ENCODE results near the gene MAPK1. TPM values are rescaled to one million over a fixed set of nuclear protein-coding genes. Genes with fewer than 3 reads are reported as not detected.
"Not testable (repeated sequence)": the region's sequence is repeated elsewhere in the genome, so short reads cannot be mapped to it uniquely, and the experiment has no call there.

Gene MAPK1
- total RNA-seq, 4 donors from 2014 or later = 29.0 to 46.8 (median 35.1) TPM

- no peak for TF ChIP-seq CTCF (IDR thresholded peaks at IDR 0.05)
- no peak for DNase-seq (ENCODE audit: low spot score)
- ATAC-seq (ENCODE audit: low FRiP score) = no peak
Measured at GRCh38 chr22:21727159-21727558, 140.3 kb downstream of the MAPK1 start.

GRCh38 chr22:21726650-21727049 lies 140.8 kb downstream of the MAPK1 start:
- ATAC-seq (ENCODE audit: low FRiP score) (no peak), DNase-seq (ENCODE audit: low spot score) (no peak)
- no peak for TF ChIP-seq CTCF (IDR thresholded peaks at IDR 0.05)

DNA sequence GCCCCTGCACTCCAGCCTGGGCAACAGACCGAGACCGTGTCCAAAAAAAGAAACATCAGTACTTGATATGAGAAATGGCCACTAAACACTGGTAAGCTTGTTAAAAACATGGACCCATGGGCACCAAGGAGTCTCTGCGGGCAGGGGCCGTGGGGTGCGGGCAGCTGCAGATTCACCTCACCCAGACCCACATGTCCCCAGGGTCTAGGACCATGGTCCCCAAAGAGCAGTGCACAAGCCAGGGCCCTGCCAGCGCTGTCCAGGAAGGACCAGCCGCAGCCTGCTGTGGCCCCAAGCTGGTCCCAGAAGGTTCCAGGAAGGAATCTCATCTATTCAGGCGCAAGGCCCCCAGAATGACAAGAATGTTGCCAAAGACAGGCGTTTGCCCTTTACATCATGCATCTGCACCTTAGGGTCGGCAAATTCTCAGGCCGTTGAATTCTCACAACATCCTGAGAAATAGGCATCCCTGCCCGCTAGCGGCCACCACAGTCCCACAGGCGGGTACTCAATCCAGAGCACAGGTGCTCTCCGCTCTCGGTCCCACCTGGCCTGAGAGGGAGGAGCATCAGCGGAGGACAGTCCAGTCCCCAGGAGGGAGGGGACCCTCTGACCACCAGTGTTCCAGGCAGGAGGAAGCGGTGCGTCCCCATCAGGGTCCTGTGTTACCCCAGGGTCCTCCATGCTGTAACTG lies 141.3 kb downstream of the MAPK1 start:
- no peak for DNase-seq (ENCODE audit: low spot score)
- no peak for TF ChIP-seq CTCF (IDR thresholded peaks at IDR 0.05)
- no peak for ATAC-seq (ENCODE audit: low FRiP score)

DNA sequence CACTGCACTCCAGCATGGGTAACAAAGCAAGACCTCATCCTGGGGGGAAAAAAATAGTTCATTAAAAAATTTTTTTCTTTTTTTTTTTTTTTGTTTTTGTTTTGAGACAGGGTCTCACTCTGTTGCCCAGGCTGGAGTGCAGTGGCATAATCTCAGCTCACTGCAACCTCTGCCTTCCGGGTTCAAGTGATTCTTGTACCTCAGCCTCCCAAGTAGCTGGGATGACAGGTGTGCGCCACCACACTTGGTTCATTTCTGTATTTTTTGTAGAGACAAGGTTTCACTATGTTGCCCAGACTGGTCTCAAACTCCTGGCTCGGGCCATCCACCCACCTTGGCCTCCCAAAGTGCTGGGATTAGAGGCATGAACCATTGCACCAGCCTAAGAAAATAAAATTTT lies 142.9 kb downstream of the MAPK1 start:
- not testable (repeated sequence) for ATAC-seq (ENCODE audit: low FRiP score); DNase-seq (ENCODE audit: low spot score)

DNA sequence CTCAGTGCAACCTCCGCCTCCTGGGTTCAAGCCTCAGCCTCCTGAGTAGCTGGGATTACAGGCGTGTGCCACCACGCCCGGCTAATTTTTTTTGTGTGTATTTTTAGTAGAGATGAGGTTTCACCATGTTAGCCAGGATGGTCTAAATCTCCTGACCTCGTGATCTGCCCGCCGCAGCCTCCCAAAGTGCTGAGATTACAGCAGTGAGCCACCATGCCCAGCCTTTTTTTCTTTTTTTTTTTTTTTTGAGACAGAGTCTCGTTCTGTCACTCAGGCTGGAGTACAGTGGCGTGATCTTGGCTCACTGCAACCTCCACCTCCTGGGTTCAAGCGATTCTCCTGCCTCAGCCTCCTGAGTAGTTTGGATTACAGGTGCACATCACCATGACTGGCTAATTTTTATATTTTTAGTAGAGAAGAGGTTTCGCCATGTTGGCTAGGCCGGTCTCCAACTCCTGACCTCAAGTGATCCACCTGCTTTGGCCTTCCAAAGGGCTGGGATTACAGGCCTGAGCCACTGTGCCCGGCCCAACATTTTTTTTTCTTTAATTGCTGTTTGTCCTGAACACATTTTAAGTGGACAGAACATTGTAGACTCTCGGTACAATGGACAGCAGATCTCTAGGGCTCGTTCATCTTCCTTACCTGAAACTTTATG lies 146.1 kb downstream of the MAPK1 start:
- not testable (repeated sequence) for DNase-seq (ENCODE audit: low spot score); ATAC-seq (ENCODE audit: low FRiP score)

DNA sequence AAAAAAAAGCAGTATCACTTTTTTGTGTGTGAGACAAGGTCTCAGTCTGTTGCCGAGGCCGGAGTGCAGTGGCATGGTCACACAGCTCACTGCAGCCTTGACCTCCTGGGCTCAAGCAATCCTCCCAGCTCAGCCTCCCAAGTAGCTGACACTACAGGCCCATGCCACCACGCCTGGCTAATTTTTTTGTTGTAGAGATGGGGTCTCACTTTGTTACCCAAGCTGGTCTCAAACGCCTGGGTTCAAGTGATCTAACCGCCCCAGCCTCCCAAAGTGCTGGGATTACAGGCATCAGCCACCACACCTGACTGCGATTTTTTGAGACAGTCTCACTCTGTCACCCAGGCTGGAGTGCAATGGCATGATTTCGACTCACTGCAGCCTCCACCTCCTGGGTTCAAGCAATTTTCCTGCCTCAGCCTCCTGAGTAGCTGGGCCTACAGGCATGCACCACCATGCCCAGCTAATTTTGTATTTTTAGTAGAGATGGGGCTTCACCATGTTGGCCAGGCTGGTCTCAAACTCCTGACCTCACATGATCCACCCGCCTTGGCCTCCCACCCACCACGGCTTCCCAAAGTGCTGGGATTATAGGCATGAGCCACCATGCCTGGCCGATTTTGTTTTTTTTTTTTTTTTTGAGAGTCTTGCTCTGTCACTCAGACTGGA lies 147.1 kb downstream of the MAPK1 start:
- DNase-seq (ENCODE audit: low spot score); ATAC-seq (ENCODE audit: low FRiP score): not testable (repeated sequence)

DNA sequence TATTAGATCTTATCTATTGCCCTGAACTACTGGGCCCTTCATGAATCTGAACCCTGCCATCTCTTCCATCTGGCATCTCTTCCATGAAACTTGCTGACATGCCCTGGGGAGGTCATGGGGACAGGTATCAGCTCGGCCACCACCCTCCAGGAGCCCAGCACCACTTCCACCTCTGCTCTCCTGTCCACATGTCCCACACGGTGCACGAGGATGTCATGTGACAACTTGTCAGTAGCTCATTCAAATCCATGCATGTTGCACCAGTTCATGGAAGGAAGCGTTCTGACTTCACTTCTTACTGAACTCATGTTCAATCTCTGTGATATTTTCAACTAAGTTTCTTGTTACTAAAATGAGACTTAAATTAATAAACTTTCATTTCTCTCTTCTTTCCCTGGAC lies 148.4 kb downstream of the MAPK1 start:
- ATAC-seq (ENCODE audit: low FRiP score) = no peak
- DNase-seq (ENCODE audit: low spot score) = no peak
- TF ChIP-seq CTCF (IDR thresholded peaks at IDR 0.05) = no peak

DNA sequence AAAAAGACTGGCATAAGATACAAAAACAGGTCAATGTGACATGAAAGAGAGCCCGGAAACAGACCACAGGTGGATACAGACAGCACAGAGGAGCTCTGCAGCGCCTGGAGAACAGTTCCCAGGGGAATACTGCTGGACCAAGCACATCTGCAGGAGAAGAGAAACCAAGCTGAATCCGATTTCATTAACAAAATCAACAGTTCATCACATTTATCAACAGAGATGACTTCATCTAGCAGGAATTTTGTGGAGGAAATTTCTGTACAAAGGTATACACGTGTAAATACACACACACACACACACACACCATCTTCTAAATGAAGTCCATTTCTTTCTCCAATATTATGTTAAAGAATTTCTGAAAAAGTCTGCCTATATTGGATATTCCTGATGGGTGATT lies 148.9 kb downstream of the MAPK1 start:
- ATAC-seq (ENCODE audit: low FRiP score) = no peak
- no peak for TF ChIP-seq CTCF (IDR thresholded peaks at IDR 0.05)

GRCh38 chr22:21716395-21717122 lies 150.9 kb downstream of the MAPK1 start:
- not testable (repeated sequence) for DNase-seq (ENCODE audit: low spot score); ATAC-seq (ENCODE audit: low FRiP score)

More for the DNA sequence above, 148.9 kb downstream of the MAPK1 start:
- DNase-seq (ENCODE audit: low spot score) = no peak

All from omental fat pad (tissue), 4 donors.